GM03348 (cell line): ENCODE data around the gene MAPKAP1.
"Not testable (repeated sequence)": the region's sequence is repeated elsewhere in the genome, so short reads cannot be mapped to it uniquely, and the experiment has no call there.

ENCODE experiments used
- DNase-seq: peaks from one replicate; pipeline ENCODE4 v3.0.0; 2012; ENCODE audit warnings: low spot score

MAPKAP1 gene

GRCh38 chr9:125730168-125730567, 23.2 kb upstream of the MAPKAP1 start:
- no peak for DNase-seq

DNA sequence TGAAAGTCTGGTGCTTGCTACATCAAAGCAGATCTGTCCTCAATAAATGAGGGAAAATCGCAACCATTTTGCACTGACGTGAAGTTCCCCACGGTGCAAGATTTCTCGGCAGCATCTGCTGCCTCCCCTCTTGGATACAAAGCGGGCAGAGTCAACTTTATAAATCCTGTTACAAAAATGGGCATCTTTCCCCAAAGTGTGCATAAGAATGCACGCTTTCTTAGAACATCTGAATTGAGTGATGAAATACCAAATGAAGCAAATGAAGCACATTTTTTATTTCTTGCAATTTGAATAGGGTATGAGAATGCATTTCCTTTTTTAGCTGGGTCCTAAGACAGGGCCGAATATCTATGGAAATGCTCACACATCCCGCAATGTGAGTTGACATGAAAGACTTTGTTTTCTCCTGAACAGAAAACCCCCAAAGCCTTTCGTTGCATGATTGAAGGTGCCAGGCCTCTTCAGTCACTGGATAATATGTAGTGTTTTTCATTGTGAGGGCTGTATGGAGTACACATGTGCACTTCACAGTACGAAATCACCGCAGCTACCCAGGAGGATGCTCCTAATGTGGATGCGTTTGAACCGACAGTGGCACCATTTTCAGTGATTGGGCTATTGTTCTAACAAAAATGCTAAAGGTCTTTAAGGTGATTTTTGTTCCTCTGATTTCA, 19.6 kb upstream of the MAPKAP1 start:
- no peak for DNase-seq

DNA sequence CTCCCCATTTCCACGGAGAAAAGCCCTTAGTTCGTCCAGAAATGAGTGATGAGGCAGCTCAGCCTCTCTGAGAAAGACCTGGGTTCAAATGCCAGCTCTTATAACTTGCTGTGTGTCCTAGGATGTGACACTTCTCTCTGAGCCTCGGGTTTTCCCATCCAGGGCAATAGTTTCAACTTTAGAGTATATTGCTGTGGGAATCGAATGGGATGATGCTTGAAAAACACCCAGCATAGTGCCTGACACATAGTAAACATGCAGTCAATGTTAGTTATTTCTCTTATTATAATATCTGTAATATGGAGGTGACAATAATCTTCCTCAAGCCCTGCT, 430 bp upstream of the MAPKAP1 start:
- DNase-seq, result no peak

DNA sequence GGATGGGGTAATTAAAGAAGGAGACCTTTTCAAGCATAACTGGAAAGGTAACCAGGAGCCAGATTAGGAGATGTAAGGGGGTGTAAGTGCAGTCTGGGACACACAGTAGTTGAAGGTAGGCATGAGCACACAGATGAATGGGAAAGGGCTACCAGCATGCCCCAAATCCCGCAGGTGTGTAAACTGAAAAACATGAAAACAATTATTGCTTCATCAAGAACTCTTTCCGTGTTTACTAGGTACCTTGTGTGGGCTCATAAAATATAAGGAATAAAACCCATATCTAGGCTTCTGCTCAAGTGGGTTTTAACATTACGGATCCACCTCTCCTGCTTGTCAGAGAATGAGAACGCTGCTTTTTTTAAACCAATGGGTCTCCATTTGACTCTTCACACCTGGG, 1.1 kb downstream of the MAPKAP1 start:
- no peak for DNase-seq

DNA sequence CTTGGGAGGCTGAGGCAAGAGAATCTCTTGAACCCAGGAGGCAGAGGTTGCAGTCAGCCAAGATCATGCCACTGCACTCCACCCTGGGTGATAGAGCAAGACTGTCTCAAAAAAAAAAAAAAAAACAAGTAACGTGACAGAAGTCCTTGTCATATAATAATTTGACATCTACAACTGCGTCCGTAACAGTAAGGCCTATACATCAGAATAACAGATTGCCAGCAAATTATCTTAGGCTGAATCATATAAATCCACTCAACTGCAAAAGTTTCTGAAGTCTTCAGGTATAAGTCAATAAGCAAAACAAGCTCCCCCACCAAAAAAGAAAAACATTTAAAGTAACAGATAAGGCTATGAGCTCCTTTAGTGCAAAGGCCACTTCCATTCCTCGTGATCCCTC, 3.3 kb downstream of the MAPKAP1 start:
- no peak for DNase-seq

DNA sequence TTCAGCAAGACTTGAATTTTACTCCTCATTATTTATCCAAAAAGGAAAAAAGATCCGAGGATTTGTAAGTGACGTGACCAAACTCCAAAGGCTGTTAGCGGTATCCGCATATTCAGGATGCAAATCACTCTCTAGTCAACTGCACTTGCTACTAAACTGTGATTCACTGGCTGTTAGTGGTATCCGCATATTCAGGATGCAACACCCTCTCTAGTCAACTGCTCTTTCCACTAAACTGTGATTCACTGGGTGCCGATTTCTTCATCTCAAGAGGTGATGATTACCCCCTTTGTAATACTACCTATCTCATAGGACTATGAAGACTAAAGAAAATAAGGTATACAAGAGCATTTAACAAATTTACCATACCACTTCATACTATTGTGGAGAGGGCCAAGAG, 5.7 kb downstream of the MAPKAP1 start:
- peak; percentile 73 for DNase-seq

DNA sequence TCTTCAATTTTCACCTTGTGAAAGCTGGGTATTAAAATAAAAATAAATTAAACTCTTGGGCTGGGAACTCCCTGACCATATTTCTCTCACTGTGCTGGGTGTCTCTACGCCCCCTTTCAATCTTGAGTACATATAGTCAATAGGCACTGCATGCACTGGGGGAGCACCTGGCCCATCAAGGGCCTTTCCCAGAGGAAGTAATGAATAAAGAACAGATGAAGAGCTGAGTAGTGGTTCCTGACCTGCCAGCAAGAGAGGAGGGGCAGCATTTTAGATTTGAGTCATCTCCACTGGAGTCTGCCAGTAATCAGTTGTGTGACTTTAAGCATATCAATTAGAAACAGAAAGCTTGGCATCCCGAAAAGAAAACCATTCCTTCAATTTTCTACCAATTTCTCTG, 6.2 kb downstream of the MAPKAP1 start:
- DNase-seq, result peak; percentile 33

DNA sequence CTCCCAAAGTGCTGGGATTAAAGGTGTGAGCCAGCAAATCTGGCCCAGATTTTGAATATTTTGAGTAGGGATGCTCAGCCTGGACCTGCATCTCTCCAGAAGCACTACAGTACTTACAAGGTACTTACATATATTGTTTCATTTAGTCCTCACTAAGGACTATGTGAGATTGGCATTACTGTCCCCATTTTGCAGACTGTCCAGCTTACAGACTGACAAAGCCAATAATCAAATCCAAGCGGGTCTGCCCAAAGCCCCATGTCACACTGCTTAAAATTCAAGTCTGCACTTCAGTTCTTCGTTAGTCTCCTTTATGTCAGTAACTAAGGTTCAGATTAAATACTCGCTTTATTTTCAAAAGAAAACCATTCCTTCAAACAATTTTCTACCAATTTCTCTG, 7.1 kb downstream of the MAPKAP1 start:
- DNase-seq, result no peak

- no peak for DNase-seq
These were observed 10.8 kb downstream of the MAPKAP1 start for GRCh38 chr9:125696106-125696647.

DNA sequence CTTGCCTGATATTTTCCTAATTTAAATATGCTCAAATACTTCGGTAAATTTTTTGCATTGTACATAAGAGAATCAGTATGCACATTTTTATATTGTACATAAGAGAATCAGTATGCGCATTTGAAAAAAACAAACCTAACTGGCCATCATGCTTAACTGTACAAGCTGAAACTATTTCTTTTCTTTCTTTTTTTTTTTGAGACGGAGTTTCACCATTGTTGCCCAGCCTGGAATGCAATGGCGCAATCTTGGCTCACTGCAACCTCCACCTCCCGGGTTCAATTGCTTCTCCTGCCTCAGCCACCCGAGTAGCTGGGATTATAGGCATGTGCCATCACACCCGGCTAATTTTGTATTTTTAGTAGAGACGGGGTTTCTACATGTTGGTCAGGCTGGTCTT, 11.5 kb downstream of the MAPKAP1 start:
- not testable (repeated sequence) for DNase-seq

DNA sequence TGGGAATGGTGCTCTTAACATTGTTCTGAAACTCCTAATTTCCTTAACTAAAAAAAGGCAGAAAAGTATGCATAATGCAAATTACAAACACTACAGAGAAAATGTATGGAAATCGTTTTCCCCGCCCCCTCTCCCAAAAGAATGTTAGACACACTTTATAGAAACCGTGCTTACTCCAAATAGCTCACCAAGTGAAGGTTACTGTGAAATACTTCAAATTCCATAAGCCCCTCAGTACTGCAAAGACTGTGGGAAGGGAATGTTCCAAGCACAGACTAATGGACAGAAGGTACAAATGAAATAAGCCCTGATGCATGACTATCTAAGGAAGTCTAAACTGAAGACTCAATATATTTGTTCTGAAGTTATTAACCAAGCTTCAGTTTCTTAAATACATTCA, 12.5 kb downstream of the MAPKAP1 start:
- DNase-seq, result no peak

DNA sequence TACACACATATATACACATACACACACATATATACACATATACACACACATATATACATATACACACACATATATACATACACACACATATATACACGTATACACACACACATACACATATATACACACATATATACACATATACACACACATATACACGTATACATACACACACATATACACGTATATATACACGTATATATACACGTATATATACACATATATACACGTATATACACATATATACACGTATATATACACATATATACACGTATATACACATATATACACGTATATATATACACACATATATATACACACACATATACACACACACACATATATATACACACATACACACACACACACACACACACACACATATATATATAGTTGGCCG, 13.5 kb downstream of the MAPKAP1 start:
- not testable (repeated sequence) for DNase-seq

DNA sequence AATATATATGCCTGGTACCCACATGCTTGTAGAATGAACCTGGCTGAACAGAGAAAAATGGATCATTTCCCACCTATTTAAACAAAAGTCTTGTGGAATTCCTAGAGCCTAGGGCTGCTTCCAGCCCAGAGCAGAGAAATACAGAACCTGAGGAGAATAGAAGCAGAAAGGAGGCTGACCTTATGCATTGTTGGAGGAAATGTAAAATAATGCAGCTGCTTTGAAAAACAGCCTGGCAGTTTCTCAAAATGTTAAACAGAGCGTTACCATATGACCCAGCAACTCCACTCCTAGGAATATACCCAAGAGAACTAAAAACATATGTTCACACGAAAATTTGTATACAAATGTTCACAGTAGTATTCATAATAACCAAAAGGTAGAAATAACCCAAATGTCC, 15.1 kb downstream of the MAPKAP1 start:
- no peak for DNase-seq

DNA sequence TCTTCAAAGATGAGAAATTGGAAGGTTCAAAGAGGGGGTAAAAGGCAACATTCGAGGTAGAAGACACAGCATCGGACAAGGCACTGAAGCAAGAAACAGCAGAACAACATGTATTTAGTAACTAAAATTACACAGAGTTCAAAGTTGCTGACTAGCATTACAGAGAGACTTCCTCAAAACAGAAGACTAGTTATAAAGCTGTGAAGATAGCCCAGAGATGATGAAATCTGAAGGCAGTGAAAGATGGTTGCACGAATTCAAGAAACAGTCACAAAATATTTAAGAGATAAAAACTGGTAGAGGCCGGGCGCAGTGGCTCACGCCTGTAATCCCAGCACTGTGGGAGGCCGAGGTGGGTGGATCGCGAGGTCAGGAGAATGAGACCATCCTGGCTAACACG, 16.3 kb downstream of the MAPKAP1 start:
- no peak for DNase-seq

GRCh38 chr9:125687163-125687863, 19.7 kb downstream of the MAPKAP1 start:
- no peak for DNase-seq

DNA sequence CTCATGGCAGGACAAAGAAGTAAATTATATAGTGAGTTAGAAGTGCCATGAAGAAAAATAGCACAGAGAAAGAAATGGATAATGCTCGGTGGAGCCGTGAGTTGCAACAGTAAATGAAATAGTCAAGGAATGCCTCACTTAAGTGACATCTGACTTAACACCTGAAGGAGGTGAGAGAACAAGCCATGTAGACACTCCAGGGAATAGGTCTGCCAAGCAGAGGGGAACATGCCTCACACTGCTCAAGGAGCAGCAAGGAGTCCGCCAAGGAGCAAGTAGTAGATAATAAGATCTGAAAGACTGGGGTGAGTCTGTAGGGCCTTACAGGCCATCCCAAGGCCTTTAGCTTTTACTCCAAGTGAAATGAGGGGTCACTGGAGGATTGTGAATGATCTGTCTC, 21.8 kb downstream of the MAPKAP1 start:
- no peak for DNase-seq

DNA sequence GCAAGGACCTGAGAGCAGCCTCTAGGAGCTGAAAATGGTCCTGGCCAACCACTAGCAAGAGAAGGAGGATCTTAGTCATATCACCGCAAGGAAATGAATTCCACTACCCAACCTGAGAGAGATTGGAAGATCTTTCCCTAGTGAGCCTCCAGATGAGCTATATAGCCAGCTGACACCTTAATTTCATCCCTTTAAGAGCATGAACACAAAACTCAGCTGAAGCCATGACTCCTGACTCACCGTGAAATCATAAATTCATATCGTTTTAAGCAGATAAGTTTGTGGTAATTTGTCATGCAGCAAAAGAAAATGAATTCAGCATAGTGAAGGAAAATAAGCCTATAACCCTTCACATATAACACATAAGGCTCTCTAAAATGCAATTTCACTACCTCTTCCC, 23.5 kb downstream of the MAPKAP1 start:
- DNase-seq, result peak; percentile 23

- no peak for DNase-seq
These were observed 24.7 kb downstream of the MAPKAP1 start for GRCh38 chr9:125682340-125682739.

DNA sequence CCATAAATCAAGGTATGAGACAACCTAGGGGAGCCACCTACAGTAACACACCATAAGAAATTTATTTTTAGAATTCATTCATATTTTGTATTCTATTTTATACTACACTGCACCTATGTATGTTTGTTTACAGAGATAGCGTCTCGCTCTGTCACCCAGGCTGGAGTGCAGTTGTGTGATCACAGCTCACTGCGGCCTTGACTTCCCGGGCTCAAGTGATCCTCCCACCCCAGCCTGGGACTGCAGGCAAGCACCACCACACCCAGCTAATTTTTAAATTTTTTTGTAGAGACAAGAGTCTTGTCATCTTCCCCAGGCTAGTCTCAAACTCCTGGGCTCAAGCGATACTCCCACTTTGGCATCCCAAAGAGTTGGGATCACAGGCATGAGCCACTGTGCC, 25.4 kb downstream of the MAPKAP1 start:
- no peak for DNase-seq

- DNase-seq, result no peak
These were observed 25.9 kb downstream of the MAPKAP1 start for GRCh38 chr9:125681086-125681622.

DNA sequence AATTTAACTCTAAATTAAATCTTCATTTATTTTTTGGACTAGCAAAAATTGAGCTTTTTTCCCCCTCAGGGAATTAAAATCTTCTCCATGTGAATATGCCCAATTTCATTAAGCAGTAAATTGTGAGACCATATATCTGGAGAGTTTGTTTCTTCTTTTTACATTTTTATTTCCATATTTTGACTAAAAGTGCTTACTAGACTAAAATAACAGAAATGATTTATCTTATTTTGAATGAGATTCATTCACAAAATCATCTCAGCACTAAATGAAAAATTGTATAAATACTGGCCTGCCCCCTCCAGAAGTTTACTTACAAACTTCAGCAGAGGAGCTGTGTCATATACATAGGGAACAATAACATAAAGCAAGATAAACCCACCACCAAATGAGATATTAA, 26.6 kb downstream of the MAPKAP1 start:
- no peak for DNase-seq

- no peak for DNase-seq
These were observed 27.3 kb downstream of the MAPKAP1 start for GRCh38 chr9:125679597-125680189.
